ENCODE data around the gene MXRA8. TPM values are rescaled to one million over a fixed set of nuclear protein-coding genes. Genes with fewer than 3 reads are reported as not detected.
A peak's percentile ranks its signal among the peaks of the same experiment; 100 is the strongest.

MXRA8 gene
- total RNA-seq, 2 experiments from 2014 or later, result 0.92 to 0.98 TPM

- intact Hi-C loops (cut with micrococcal nuclease), result no loop called here
- Mint-ChIP-seq H3K9me3 (no peaks in the 10 kb centered on the region), H3K4me1 (ENCODE audit: low read depth) (peaks cover 21% of the 10 kb centered on the region), H3K27me3 (no peaks in the 10 kb centered on the region), H3K36me3 (ENCODE audit: low read depth) (peaks cover 9% of the 10 kb centered on the region), H3K27ac (peak overlapping the region; percentile 43), H3K4me3 (peak overlapping the region; percentile 86)
- ChIA-PET POLR2A (interaction anchor here (1.2 to 3.1 kb wide), 2 partner anchors 23 kb away, joined by 4 to 24 read pairs; partner anchors contain the start of gene CCNL2), CTCF (no interaction called here)
- no peak for TF ChIP-seq CTCF (IDR thresholded peaks at IDR 0.05)
- DNase-seq (no peak), ATAC-seq (no peak)
Observed at GRCh38 chr1:1376551-1377226, 18.3 kb upstream of the MXRA8 start.

GRCh38 chr1:1374929-1375662, 16.7 kb upstream of the MXRA8 start, which contains the start of gene AURKAIP1:
Gene AURKAIP1, minus strand, starts transcription at chr1:1375207. Its CDS starts 451 bp downstream, at chr1:1374756.
- DNase-seq (peak; percentile 99), ATAC-seq (peak; percentile 91)
- peak within 1 kb of the TSS; percentile 96 for H3K27ac Mint-ChIP-seq
- peak within 1 kb of the TSS; percentile 86 for H3K4me3 Mint-ChIP-seq
- POLR2A ChIA-PET, result interaction anchor here (0.6 to 3.1 kb wide), 13 partner anchors 11 to 362 kb away, joined by 3 to 24 read pairs (median 4); partner anchors contain the start of genes CCNL2, ISG15 and MRPL20
- CTCF ChIA-PET, result interaction anchor here (1.0 to 2.3 kb wide), 5 partner anchors 24 to 260 kb away, joined by 3 to 12 read pairs (median 4); partner anchors contain the start of gene CCNL2
- no peak for TF ChIP-seq CTCF (IDR thresholded peaks at IDR 0.05)
- no peaks in the 10 kb centered on the region for H3K9me3 Mint-ChIP-seq
- intact Hi-C loops (cut with micrococcal nuclease), result no loop called here
- peaks cover 9% of the 10 kb centered on the region for H3K36me3 Mint-ChIP-seq (ENCODE audit: low read depth)
- H3K27me3 Mint-ChIP-seq, result no peaks in the 10 kb centered on the region
- H3K4me1 Mint-ChIP-seq (ENCODE audit: low read depth), result peaks cover 31% of the 10 kb centered on the region

GRCh38 chr1:1374589-1374928, 16.2 kb upstream of the MXRA8 start:
- Mint-ChIP-seq H3K4me3 (peak overlapping the region; percentile 86), H3K27ac (peak overlapping the region; percentile 96), H3K36me3 (ENCODE audit: low read depth) (peaks cover 9% of the 10 kb centered on the region), H3K9me3 (no peaks in the 10 kb centered on the region), H3K27me3 (no peaks in the 10 kb centered on the region), H3K4me1 (ENCODE audit: low read depth) (peaks cover 31% of the 10 kb centered on the region)
- CTCF ChIA-PET, result interaction anchor here (1.0 to 5.3 kb wide), 4 partner anchors 22 to 260 kb away, joined by 3 to 40 read pairs (median 10); partner anchors contain the start of gene CCNL2
- DNase-seq (no peak), ATAC-seq (no peak)
- POLR2A ChIA-PET, result interaction anchor here (0.8 to 3.1 kb wide), 11 partner anchors 12 to 361 kb away, joined by 3 to 24 read pairs (median 4); partner anchors contain the start of genes CCNL2, ISG15 and MRPL20
- intact Hi-C loops (cut with micrococcal nuclease), result no loop called here
- TF ChIP-seq CTCF (IDR thresholded peaks at IDR 0.05), result no peak

GRCh38 chr1:1373815-1374588, 15.6 kb upstream of the MXRA8 start:
- no peak for TF ChIP-seq CTCF (IDR thresholded peaks at IDR 0.05)
- intact Hi-C loops (cut with micrococcal nuclease), result no loop called here
- no peak for DNase-seq
- Mint-ChIP-seq H3K27me3 (no peaks in the 10 kb centered on the region), H3K36me3 (ENCODE audit: low read depth) (peaks cover 9% of the 10 kb centered on the region), H3K9me3 (no peaks in the 10 kb centered on the region), H3K4me1 (ENCODE audit: low read depth) (peaks cover 31% of the 10 kb centered on the region), H3K4me3 (peak overlapping the region; percentile 86), H3K27ac (peak overlapping the region; percentile 96)
- CTCF ChIA-PET, result interaction anchor here (1.0 to 5.3 kb wide), 5 partner anchors 21 to 341 kb away, joined by 3 to 40 read pairs (median 8); partner anchors contain the start of gene CCNL2
- POLR2A ChIA-PET, result interaction anchor here (0.9 to 3.1 kb wide), 7 partner anchors 12 to 361 kb away, joined by 3 to 24 read pairs (median 4); partner anchors contain the start of genes CCNL2, ISG15 and MRPL20
- ATAC-seq, result no peak
